ENCODE results near the gene LCE3A. TPM values are rescaled to one million over a fixed set of nuclear protein-coding genes. Genes with fewer than 3 reads are reported as not detected.

The LCE3A gene, protein sequence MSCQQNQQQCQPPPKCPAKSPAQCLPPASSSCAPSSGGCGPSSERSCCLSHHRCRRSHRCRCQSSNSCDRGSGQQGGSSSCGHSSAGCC
- total RNA-seq = not detected in 2 replicates

DNA sequence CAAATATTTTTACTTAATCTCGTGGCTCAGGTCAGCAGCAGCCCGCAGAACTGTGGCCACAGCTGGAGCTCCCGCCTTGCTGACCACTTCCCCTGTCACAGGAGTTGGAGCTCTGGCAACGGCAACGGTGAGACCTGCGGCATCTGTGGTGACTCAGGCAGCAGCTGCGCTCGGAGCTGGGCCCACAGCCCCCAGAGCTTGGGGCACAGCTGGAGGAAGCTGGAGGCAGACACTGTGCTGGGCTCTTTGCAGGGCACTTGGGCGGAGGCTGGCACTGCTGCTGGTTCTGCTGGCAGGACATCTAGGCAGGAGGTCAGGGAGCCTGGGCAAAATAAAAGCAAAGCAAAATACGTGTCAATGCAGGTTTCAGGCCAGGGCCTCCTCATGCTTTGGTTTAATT, at the start of gene LCE3A:
Gene LCE3A, minus strand, starts transcription at position 301 of the 400 bp plus-strand sequence. Its CDS starts 0 bp downstream, at position 301.

DNA sequence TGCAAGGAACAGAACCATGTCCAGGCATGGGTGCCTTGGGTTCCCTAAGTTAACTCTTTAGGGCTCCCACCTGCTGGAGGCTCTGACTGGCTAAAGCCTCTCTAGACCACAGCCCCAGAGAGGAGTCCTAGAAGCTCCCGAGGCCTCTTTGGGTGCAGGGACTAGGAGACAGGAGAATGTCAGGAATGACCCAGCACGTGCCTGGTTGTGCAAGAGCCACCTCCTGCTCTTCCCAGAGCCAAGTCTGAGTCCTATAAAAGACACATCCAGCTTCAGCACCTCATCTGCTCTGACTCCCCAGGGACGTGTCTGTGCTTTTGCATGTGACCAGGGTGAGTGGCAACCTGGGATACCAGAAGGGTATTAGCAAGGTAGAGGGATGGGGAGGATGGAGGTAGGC, 40.2 kb upstream of the LCE3A start, which contains the start of gene LCE2D:
Gene LCE2D, plus strand, starts transcription at position 283 of the 400 bp plus-strand sequence. CDS start 726 bp downstream, outside the sequence.

DNA sequence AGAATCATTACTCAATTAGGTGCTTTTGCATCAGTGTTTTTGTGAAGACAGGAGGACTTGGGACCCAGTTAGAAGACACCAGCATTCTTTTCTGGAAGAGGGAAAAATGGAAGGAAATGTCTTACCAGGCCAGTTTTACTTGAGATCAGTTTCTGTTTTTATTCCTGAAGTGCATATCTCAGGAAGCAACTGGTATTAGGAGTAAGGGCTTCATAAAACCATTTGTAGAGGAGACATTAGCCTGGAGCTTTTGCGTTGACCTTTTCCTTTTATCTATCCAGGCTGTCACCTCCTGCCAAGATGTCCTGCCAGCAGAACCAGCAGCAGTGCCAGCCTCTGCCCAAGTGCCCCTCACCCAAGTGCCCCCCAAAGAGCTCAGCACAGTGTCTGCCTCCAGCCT, 9.4 kb downstream of the LCE3A start, which contains the start of gene LCE3B:
Gene LCE3B, plus strand, starts transcription at position 301 of the 400 bp plus-strand sequence. Its CDS starts 0 bp downstream, at position 301.

DNA sequence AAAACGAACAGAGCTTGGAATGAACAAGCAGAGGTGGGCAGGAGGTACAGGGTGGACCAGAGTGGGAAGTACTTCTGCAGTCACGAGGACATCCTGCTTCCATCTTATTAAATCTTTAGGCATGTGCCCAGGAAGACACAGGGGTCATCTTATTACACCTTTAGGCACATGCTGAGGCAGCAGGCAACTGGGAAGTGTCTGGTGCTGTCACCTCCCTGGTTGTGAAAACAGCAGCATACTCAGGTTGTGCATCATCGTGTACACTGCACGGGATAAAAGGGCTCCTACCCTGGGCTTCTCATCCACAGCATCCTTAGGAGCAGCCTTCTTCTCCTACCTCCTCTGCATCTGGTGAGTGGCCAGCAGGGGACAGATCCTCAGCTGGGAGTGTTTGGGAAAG, 23.0 kb downstream of the LCE3A start, which contains the start of gene LCE3C:
Gene LCE3C, plus strand, starts transcription at position 301 of the 400 bp plus-strand sequence. CDS start 498 bp downstream, outside the sequence.

DNA sequence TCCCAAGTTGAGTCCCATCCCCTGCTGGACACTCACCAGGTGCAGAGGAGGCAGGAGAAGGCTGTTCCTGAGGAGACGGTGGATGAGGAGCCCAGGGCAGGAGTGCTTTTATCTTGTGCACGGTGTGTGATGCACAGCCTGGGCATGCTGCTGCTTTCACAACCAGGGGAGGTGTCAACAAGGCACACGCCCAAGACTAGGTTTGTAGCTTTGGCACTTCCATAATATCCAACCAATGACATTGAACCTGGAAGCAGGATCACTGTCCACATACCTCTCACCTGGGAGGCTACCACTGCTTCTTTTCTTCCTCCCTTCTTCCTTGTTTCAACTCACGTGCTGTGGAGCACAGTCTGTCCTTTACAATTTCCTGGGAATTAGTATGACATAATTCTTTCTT, 42.5 kb downstream of the LCE3A start, which contains the start of gene LCE3D:
Gene LCE3D, minus strand, starts transcription at position 84 of the 400 bp plus-strand sequence. CDS start 580 bp downstream, outside the sequence.

Other genes starting within 250 kb of the LCE3A start
- not detected in 2 replicates for gene CRNN, start 208.8 kb downstream of the LCE3A start, total RNA-seq
- gene LCE5A, start 112.3 kb downstream of the LCE3A start, total RNA-seq = not detected in 2 replicates
- gene CRCT1, start 108.6 kb downstream of the LCE3A start, total RNA-seq = not detected in 2 replicates
- gene LCE3E, start 56.3 kb downstream of the LCE3A start, total RNA-seq = not detected in 2 replicates
- not detected in 2 replicates for gene LCE3D, start 42.6 kb downstream of the LCE3A start, total RNA-seq
- gene LCE3C, start 22.9 kb downstream of the LCE3A start, total RNA-seq = not detected in 2 replicates
- not detected in 2 replicates for gene LCE3B, start 9.3 kb downstream of the LCE3A start, total RNA-seq
- gene LCE2D, start 40.3 kb upstream of the LCE3A start, total RNA-seq = not detected in 2 replicates
- not detected in 2 replicates for gene LCE2C, start 52.2 kb upstream of the LCE3A start, total RNA-seq
- gene LCE2B, start 63.0 kb upstream of the LCE3A start, total RNA-seq = not detected in 2 replicates
- gene LCE2A, start 75.2 kb upstream of the LCE3A start, total RNA-seq = not detected in 2 replicates
- gene LCE4A, start 85.1 kb upstream of the LCE3A start, total RNA-seq = not detected in 2 replicates
- gene KPRP, start 134.9 kb upstream of the LCE3A start, total RNA-seq = not detected in 2 replicates
- gene LCE1F, start 152.0 kb upstream of the LCE3A start, total RNA-seq = not detected in 2 replicates
- not detected in 2 replicates for gene LCE1E, start 163.2 kb upstream of the LCE3A start, total RNA-seq
- gene LCE1D, start 173.6 kb upstream of the LCE3A start, total RNA-seq = not detected in 2 replicates
- gene LCE1C, start 183.5 kb upstream of the LCE3A start, total RNA-seq = not detected in 2 replicates
- not detected in 2 replicates for gene LCE1B, start 188.9 kb upstream of the LCE3A start, total RNA-seq
- not detected in 2 replicates for gene LCE1A, start 204.4 kb upstream of the LCE3A start, total RNA-seq
- not detected in 2 replicates for gene LCE6A, start 219.8 kb upstream of the LCE3A start, total RNA-seq
- not detected in 2 replicates for gene LCE7A, start 236.9 kb upstream of the LCE3A start, total RNA-seq

All from epithelial cell of umbilical artery (primary cell).